GM03348 (cell line): ENCODE measurements around the gene IFT22.
"Not testable (repeated sequence)": the region's sequence is repeated elsewhere in the genome, so short reads cannot be mapped to it uniquely, and the experiment has no call there.

Source experiments
- DNase-seq: peaks from one replicate; pipeline ENCODE4 v3.0.0; 2012; ENCODE audit warnings: low spot score

IFT22 gene

GRCh38 chr7:101278461-101279292, 42.9 kb downstream of the IFT22 start:
- no peak for DNase-seq

GRCh38 chr7:101277155-101277554, 44.5 kb downstream of the IFT22 start:
- DNase-seq: no peak

- DNase-seq: no peak
Observed at GRCh38 chr7:101273206-101273605, 48.4 kb downstream of the IFT22 start.

GRCh38 chr7:101271021-101271420, 50.6 kb downstream of the IFT22 start:
- no peak for DNase-seq

GRCh38 chr7:101269664-101270063, 51.9 kb downstream of the IFT22 start:
- DNase-seq: no peak

- DNase-seq: no peak
Observed at GRCh38 chr7:101265622-101266516, 55.7 kb downstream of the IFT22 start.

- DNase-seq: not testable (repeated sequence)
Observed at GRCh38 chr7:101264102-101264706, 57.4 kb downstream of the IFT22 start.
